Neural progenitor cell (in vitro differentiated cells): ENCODE results near the gene TUBAL3.

Experiments used
- CTCF ChIP-seq: fragments of 200-600 bp; sonication (generic); IDR thresholded peaks from 2 replicates; pipeline ENCODE4 v1.5.1; 2017; ENCODE audit warnings: antibody characterized with exemption, mild to moderate bottlenecking
- EZH2 ChIP-seq: fragments of 200-600 bp; sonication (generic); IDR thresholded peaks from 2 replicates; pipeline ENCODE4 v1.6.1; 2017; ENCODE audit warnings: antibody characterized with exemption, mild to moderate bottlenecking, moderate library complexity

- TF ChIP-seq CTCF (no peak), EZH2 (no peak)
Measured at GRCh38 chr10:5442990-5443370, 38.4 kb upstream of the TUBAL3 start.
